ENCODE data around the gene TAF11L14. TPM values are rescaled to one million over a fixed set of nuclear protein-coding genes. Genes with fewer than 3 reads are reported as not detected.

TAF11L14 gene
- total RNA-seq, 1 donor from 2014 or later: not detected

DNA sequence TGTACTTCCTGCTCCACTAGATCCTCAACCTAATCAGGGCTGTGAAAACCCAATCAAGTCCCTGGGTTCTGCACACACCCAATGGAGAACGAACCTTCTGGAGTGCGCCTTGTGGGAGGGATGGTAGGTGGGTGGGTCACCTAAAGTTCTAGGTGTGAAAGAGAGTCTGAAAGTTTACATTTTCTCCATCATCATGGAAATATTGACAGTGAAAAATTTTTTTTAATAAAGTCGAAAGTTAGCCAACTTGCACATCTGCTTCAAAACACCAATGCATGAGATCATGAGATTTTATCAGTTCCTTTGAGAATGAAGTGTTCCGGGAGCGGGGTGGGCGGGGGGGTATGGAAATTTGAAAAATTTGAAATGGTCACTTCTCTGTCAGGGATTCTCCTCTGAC lies 21.7 kb downstream of the TAF11L14 start:
- Mint-ChIP-seq H3K9me3 (peaks cover 11% of the 10 kb centered on the region), H3K4me3 (no peak overlapping the region), H3K36me3 (ENCODE audit: low read depth) (peaks cover 2% of the 10 kb centered on the region), H3K27me3 (ENCODE audit: low read depth) (no peaks in the 10 kb centered on the region), H3K27ac (ENCODE audit: unreplicated experiment) (no peak overlapping the region), H3K4me1 (peaks cover 3% of the 10 kb centered on the region)
- TF ChIP-seq, protein P1, sequence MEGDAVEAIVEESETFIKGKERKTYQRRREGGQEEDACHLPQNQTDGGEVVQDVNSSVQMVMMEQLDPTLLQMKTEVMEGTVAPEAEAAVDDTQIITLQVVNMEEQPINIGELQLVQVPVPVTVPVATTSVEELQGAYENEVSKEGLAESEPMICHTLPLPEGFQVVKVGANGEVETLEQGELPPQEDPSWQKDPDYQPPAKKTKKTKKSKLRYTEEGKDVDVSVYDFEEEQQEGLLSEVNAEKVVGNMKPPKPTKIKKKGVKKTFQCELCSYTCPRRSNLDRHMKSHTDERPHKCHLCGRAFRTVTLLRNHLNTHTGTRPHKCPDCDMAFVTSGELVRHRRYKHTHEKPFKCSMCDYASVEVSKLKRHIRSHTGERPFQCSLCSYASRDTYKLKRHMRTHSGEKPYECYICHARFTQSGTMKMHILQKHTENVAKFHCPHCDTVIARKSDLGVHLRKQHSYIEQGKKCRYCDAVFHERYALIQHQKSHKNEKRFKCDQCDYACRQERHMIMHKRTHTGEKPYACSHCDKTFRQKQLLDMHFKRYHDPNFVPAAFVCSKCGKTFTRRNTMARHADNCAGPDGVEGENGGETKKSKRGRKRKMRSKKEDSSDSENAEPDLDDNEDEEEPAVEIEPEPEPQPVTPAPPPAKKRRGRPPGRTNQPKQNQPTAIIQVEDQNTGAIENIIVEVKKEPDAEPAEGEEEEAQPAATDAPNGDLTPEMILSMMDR (conservative IDR thresholded peaks at IDR 0.05): no peak
- no peak for DNase-seq (ENCODE audit: low read depth, low spot score)

DNA sequence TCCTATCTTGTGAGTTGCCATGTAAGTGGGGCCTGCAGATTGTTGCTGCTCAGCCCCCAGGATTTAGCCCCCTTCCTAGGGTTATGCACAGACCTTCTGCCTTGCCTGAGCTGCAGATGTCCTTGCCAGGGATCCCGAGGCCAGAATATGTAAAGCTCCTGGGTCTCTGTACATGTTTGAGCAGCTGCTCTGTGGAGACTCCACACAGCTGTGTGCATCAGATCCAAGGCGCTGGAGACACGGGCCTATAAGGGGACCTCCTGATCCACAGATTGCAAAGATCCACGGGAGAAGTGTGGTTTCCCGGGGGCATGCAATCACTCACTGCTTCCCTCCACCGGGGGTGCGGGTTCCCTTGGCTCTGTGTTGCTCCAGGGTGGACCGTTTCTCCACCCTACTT lies 28.9 kb downstream of the TAF11L14 start:
- no peaks in the 10 kb centered on the region for H3K4me1 Mint-ChIP-seq
- peaks cover 5% of the 10 kb centered on the region for H3K36me3 Mint-ChIP-seq (ENCODE audit: low read depth)
- TF ChIP-seq, protein P1 (conservative IDR thresholded peaks at IDR 0.05): no peak
- no peaks in the 10 kb centered on the region for H3K27me3 Mint-ChIP-seq (ENCODE audit: low read depth)
- peaks cover 17% of the 10 kb centered on the region for H3K9me3 Mint-ChIP-seq
- H3K4me3 Mint-ChIP-seq: no peak overlapping the region
- no peak for DNase-seq (ENCODE audit: low read depth, low spot score)
- no peak overlapping the region for H3K27ac Mint-ChIP-seq (ENCODE audit: unreplicated experiment)

DNA sequence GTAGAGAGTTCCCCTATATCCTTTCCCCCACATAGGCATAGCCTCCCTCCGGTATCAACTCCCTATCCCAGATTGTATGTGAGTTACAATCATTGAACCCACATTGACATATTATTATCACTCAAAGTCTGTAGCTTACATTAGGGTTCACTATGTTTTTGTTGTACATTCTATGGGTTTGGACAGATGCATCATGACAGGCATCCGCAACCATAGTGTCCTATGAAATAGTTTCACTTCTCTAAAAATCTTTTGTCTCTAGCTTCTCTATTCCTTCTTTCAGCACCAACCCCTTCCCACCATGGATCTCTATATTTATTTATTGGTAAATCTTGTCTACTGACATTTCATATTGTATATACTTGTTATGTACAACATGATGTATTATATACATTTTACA lies 31.6 kb downstream of the TAF11L14 start:
- Mint-ChIP-seq H3K36me3 (ENCODE audit: low read depth) (peaks cover 3% of the 10 kb centered on the region), H3K27ac (ENCODE audit: unreplicated experiment) (no peak overlapping the region), H3K9me3 (peaks cover 15% of the 10 kb centered on the region), H3K27me3 (ENCODE audit: low read depth) (no peaks in the 10 kb centered on the region), H3K4me1 (no peaks in the 10 kb centered on the region), H3K4me3 (no peak overlapping the region)
- TF ChIP-seq, protein P1 (conservative IDR thresholded peaks at IDR 0.05): no peak
- DNase-seq (ENCODE audit: low read depth, low spot score): no peak

DNA sequence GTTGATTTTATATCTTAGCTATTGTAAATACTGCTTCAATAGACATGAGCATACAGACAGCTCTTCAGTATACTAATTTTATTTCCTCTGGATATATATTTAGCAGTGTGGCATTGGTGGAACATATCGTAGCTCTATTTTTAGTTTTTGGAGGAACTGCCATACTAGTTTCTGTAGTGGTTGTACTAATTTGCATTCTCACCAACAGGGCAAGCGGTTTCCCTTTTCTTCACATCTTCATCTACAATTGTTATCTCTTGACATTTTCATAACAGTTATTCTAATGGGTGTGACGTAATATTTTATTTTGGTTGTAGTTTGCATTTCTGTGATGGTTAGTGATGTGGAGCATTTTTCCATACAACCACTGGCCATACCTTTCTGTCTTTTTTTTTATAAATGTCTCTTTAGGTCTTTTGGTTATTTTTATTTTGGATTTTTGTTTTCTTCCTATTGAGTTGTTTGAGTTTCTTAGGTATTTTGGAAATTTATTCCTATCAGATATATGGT lies 32.5 kb downstream of the TAF11L14 start:
- no peak overlapping the region for H3K27ac Mint-ChIP-seq (ENCODE audit: unreplicated experiment)
- H3K36me3 Mint-ChIP-seq (ENCODE audit: low read depth): no peaks in the 10 kb centered on the region
- peaks cover 11% of the 10 kb centered on the region for H3K9me3 Mint-ChIP-seq
- no peaks in the 10 kb centered on the region for H3K4me1 Mint-ChIP-seq
- H3K27me3 Mint-ChIP-seq (ENCODE audit: low read depth): no peaks in the 10 kb centered on the region
- DNase-seq (ENCODE audit: low read depth, low spot score): no peak
- TF ChIP-seq, protein P1 (conservative IDR thresholded peaks at IDR 0.05): no peak
- H3K4me3 Mint-ChIP-seq: no peak overlapping the region

DNA sequence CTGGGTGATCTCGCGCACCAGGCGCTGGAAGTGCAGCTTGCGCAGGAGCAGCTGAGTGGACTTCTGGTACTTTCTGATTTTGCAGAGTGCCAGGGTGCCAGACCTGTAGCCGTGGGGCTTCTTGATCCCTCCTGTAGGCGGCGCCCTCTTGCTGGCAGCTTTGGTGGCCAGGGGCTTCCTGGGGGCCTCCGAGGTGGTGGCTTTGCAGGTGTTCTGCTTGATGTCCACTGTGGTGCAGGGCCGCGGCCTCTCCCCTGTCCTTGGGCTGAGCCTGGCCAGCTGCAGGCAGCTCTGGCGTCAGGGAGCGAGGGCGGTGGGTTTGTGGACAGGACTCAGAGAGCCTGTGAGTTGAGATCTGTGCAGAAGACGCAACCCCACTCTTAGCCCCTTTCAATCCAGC lies 36.1 kb downstream of the TAF11L14 start:
- H3K4me1 Mint-ChIP-seq: no peaks in the 10 kb centered on the region
- TF ChIP-seq, protein P1 (conservative IDR thresholded peaks at IDR 0.05): no peak
- no peak for DNase-seq (ENCODE audit: low read depth, low spot score)
- no peaks in the 10 kb centered on the region for H3K27me3 Mint-ChIP-seq (ENCODE audit: low read depth)
- H3K9me3 Mint-ChIP-seq: peaks cover 9% of the 10 kb centered on the region
- no peak overlapping the region for H3K27ac Mint-ChIP-seq (ENCODE audit: unreplicated experiment)
- no peaks in the 10 kb centered on the region for H3K36me3 Mint-ChIP-seq (ENCODE audit: low read depth)
- no peak overlapping the region for H3K4me3 Mint-ChIP-seq
